Stimulated activated CD8-positive, alpha-beta memory T cell treated with anti-CD3 and anti-CD28 coated beads, Interleukin-15, amount 100 ng/mL, for 1 hour (primary cell): ENCODE data around the gene PCDH7.

Experiments used
- DNase-seq: peaks from one replicate; pipeline ENCODE4 v3.0.0-alpha.2; 2020; ENCODE audit warnings: low read depth

PCDH7 gene

DNA sequence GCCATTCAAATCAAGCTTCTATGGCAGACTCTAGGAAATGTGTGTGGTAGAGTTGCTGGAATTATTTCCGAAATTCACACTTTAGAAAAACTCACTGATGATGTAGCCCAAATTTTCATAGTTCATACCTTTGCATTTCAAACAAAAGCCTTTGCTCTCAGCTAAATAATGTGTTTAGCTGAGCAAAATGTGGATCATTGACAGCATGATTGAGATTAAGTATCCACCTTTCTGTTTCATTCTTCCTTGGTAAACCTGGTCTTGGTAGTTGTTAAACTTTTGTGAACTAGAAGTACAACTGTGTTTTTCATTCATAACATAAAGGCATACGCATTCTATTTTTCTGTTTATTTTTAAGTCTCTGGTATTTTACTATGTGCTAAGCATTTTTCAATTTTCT lies 7.2 kb downstream of the PCDH7 start:
- DNase-seq: no peak

- no peak for DNase-seq
Measured at GRCh38 chr4:30728311-30728710, 8.1 kb downstream of the PCDH7 start.

DNA sequence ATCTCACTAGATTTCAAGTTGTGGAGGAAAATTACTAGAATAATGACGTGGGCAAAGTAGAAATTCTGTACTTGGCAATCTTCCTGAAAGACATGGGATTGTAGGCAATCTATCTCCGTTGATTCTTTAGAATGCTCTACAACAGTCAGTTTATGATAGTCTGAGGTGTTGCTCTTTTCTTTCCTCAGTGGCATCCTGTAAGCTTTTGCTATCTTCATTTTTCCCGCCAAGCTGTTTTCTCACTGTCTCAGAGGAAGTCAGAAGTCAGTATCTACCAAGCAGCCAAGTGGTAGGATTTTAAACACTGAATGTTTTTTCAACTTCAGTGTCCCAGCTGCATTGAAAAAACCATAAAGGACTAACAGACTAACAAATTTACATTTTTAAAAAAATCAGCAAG lies 23.7 kb downstream of the PCDH7 start:
- DNase-seq: no peak

DNA sequence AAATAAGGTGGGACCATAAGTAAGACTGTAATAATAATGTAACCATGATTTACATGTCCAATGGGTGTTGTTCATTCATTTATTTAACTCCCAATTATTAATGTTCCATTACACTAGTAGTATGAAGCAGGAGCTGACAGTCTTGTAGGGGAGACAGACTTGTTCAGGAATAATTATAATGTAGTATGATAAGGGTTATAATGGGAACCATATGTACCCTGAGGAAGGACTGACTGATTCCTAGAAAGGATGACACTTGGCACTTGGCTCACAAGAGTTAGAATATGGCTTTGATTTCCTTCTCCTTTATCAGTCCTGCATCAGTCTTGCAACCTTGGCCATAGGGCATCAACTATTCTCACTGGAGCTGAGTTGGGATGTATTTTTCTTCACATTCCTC lies 24.2 kb downstream of the PCDH7 start:
- DNase-seq: no peak

DNA sequence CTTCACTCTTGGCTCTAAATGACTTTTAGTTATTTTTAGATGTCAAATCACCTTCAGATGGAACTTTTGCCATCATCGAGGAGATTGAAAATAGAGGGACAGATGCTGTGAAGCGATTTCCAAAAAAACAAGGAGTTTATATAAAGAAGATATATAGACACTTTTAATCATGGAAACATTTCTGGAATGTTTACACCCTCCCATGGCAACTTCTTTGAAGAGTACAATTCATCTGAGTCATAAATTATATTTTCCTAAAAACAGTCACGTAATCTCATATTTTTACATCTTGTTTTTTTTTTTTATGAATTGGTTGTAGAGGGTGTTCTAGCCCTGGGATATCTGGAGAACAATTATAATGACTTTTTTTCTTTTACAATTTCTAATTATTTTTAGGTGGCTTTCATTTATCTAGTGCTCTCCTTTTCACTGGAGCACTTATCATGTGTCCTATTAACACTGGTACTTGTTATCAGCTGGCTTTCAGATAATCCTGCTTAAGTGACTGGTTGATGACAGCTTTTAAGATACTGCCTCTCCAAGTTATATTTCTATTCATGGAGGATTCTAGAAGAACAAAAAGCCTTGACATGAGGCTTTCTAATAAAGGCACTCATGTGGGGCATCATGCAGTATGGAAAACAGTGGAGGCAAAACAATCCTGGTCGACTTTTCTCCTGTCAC lies 24.9 kb downstream of the PCDH7 start:
- no peak for DNase-seq

- no peak for DNase-seq
Measured at GRCh38 chr4:30746735-30747134, 26.6 kb downstream of the PCDH7 start.

- DNase-seq: no peak
Measured at GRCh38 chr4:30753316-30753715, 33.1 kb downstream of the PCDH7 start.

GRCh38 chr4:30754021-30754420 lies 33.9 kb downstream of the PCDH7 start:
- DNase-seq: no peak

DNA sequence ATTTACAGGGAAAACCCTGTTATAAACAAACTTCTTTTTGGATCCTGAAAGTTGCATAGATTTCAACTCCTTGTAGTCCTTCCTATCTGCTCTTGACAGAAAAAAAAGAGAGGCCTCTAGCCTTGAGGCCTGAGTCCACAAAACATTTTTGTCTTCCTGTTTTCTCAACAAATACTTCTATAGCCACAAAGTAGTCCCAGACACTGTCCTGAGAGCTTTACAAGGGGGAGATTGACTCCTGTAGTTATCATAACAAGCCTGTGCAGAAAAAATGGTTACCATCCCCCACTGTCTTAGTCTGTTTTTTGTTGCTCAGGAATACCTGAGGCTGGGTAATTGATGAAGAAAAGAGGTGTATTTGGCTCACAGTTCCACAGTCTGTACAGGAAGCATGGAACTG lies 35.2 kb downstream of the PCDH7 start:
- no peak for DNase-seq

- no peak for DNase-seq
Measured at GRCh38 chr4:30756553-30756952, 36.4 kb downstream of the PCDH7 start.

- DNase-seq: no peak
Measured at GRCh38 chr4:30757357-30757756, 37.2 kb downstream of the PCDH7 start.

DNA sequence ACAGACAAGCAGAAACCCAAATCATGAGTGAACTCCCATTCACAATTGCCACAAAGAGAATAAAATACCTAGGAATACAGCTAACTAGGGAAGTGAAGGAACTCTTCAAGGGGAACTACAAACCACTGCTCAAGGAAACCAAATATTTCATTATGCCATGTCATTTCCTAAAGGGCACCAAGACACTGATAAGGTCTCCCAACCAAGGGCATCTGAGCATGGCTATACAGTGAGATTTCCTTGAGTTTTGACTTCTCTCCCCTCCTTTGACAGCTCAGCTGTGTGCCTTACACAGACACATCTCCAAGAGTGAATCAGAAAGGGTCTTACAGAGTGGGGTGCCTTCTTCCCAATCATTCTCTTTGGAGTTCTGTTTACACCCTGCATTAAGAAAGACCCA lies 40.4 kb downstream of the PCDH7 start:
- no peak for DNase-seq

- no peak for DNase-seq
Measured at GRCh38 chr4:30763321-30763727, 43.2 kb downstream of the PCDH7 start.

DNA sequence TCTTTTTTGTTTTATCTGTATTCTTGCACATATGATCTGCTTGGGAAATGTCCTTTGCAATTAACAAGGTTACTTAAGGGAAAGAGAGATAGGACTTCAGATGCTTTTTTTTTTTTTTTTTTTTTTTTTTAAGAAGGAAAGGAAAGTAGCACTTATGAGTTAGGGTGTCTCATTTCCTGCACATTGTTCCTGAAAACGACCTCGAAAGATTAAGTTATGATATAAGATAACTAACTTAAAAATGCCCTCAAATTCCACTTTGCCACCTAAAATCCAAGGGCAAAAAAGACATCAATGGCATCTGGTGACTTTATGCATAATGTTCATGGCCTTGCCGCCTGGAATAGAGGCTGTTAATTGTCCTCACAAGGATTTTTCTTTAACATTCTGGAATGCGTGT lies 44.9 kb downstream of the PCDH7 start:
- DNase-seq: no peak

GRCh38 chr4:30767147-30767845 lies 47.1 kb downstream of the PCDH7 start:
- DNase-seq: no peak

GRCh38 chr4:30768277-30768676 lies 48.1 kb downstream of the PCDH7 start:
- DNase-seq: no peak

DNA sequence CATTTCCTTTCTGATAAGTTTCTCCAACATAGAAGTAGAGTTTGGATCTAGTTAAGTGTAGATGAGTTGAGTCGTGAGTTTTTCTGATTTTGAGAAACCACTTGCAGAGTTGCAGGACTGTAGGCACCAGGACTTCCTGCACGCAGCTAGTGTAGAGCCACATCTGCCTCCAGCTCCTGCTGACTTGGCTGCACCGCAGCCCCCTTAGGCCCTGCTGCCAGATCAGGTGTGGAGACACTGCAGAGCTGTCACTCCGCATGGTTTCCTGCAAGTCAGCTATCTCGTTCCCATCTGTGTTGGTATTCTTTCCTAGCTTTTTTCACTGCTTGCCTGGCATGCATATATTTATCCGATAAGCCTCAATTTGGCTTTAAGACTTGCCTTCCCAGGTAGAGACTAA lies 48.9 kb downstream of the PCDH7 start:
- no peak for DNase-seq

- no peak for DNase-seq
Measured at GRCh38 chr4:30770049-30770549, 49.9 kb downstream of the PCDH7 start.

DNA sequence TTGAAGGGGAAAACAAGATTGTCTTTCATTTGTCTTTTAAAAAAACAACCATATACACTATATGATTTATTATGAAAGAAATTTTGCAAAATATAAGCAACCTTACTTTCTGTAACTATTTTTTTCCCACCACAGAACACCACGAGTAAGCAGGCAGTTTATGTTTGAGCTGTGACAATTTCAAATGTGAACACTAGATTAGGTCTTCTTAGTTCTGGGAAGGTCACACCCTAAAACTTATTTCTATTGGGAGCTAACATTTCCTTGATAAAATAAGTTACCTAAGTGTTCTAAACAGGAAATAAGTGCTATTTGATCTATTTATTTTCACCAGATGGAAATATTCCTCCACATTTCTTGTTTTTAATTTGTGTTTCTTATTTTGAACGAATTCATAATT lies 50.6 kb downstream of the PCDH7 start:
- DNase-seq: no peak

DNA sequence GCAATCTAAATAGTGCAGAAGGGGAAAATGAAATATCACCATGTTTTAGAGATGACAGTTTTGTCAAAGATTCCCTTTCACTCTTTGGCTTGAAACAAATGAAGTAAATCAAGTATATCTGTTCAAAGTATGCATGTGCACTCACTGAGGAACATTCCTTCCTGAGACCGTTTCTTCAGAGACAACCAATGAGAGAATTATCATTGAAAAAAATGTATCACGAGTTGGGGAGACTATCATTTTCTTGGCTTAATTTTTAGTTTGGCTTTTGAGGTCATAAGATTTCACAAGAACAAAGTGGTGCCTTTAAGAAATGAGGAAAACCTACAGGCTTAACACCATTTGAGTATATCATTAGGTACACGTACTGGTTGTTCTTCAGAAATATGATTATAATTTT lies 56.3 kb downstream of the PCDH7 start:
- DNase-seq: no peak

- no peak for DNase-seq
Measured at GRCh38 chr4:30776921-30777415, 56.8 kb downstream of the PCDH7 start.
